ENCODE measurements around the gene EOLA2.
"Not testable (repeated sequence)": the region's sequence is repeated elsewhere in the genome, so short reads cannot be mapped to it uniquely, and the experiment has no call there.

EOLA2 gene

DNA sequence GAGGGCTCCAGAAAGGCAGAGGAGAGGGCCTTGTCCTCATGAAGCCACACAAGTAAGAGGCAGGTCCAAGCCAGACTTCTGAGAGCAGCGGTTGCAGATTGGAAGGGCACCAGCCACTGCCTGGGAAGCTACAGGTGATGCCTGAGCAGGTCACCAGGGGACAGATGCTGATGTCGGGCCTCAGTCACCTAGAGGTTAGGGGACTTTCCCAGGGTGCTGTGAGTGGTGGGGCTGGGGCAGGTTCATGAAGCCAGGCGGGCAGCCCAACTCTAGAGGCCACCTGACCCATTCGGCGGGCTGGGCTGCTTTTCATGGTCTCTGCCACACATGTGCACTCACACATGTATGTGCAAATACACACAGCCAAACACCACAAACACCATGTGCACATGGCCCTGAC lies 5.3 kb downstream of the EOLA2 start:
- not testable (repeated sequence) for DNase-seq (ENCODE audit: low read depth in 2 of 2)

DNA sequence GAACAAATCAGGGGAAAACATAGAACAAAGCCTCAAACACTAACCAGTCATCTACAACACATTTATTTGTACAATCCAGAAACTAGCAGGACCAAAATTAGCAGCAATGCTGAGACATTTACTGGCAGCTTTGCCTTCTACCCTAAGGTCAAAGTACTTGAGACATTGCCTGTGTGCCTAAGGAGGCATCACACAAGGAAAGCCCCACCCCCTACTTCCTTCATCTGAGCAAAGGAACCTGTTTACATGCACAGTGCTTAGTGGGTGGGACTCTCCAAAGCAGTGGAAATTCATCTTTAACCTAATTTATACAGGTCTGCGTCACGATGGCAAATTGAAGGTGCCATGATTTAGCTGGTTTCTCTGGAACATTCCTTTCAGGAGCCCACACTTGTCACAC lies 6.1 kb downstream of the EOLA2 start:
- DNase-seq (ENCODE audit: low read depth in 2 of 2): not testable (repeated sequence)

DNA sequence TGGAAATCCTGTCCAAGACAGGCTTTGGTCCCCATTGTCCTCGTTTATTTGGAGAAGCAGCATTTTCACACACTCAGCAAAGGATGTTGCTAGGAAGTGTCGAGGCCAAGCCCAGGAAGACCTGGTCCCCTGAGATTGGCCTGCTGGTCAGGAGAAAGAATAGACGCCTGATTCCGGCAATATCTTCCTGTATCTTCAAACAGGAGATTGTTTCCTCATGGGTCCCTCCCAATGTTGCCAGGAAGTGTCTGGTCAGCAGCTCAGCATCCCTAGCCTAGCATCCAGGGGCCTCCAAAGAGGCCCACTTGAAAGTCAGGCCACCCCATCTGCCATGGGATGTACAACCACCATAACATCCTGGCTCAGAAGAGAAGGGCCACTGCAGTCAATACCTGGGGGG lies 6.9 kb downstream of the EOLA2 start:
- DNase-seq (ENCODE audit: low read depth in 2 of 2): not testable (repeated sequence)

GRCh38 chrX:149929400-149929799 lies 8.9 kb downstream of the EOLA2 start, which contains the start of gene HSFX4:
HSFX4 (plus strand) TSS chrX:149929573; CDS start chrX:149929645, 72 bp downstream.
- DNase-seq (ENCODE audit: low read depth in 2 of 2): not testable (repeated sequence)

DNA sequence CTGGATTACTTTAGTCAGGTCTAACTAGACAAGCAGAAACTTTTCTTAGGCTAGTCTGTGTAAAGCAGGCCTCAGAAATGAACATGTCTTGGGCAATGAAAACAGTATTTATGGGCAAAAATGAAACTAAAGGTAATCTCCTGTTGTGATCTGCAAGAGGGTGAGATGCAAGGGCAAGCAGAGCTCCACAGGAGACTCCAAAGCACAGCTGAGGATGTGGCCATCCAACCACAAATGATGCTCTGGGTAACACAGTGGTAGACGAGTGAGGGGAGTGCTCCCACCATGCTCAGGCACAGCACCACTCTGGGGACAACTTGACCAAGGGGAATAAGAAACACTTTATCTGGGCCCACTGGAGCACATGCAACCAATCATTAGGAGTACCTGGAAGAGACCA lies 9.7 kb downstream of the EOLA2 start:
- not testable (repeated sequence) for DNase-seq (ENCODE audit: low read depth in 2 of 2)

GRCh38 chrX:149927964-149928258 lies 10.4 kb downstream of the EOLA2 start:
- DNase-seq (ENCODE audit: low read depth in 2 of 2): not testable (repeated sequence)

- DNase-seq (ENCODE audit: low read depth in 2 of 2): not testable (repeated sequence)
Measured at GRCh38 chrX:149927245-149927963, 10.9 kb downstream of the EOLA2 start.

- not testable (repeated sequence) for DNase-seq (ENCODE audit: low read depth in 2 of 2)
Measured at GRCh38 chrX:149924434-149924833, 13.9 kb downstream of the EOLA2 start.

DNA sequence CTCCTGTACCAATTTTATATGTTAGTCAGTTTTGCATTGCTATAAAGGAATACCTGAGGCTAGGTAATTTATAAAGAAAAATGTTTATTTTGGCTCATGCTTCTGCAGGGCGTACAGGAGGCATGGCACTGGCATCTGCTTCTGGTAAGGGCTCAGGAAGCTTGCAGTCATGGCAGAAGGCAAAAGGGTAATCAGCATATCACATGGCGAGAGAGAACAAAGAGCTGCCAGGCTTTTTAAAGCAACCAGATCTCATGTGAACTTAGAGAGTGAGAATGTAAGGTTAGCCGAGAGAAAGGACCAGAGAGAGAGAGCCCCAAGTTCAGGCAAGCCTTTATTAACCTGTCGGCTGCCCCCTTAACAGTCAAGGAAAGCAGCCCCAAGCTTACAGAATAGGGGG lies 14.5 kb downstream of the EOLA2 start:
- DNase-seq (ENCODE audit: low read depth in 2 of 2): not testable (repeated sequence)

GRCh38 chrX:149916745-149917392 lies 21.4 kb downstream of the EOLA2 start:
- DNase-seq (ENCODE audit: low read depth in 2 of 2): no peak

GRCh38 chrX:149910178-149910695 lies 28.1 kb downstream of the EOLA2 start:
- DNase-seq (ENCODE audit: low read depth in 2 of 2): no peak

- no peak for DNase-seq (ENCODE audit: low read depth in 2 of 2)
Measured at GRCh38 chrX:149909324-149910177, 28.7 kb downstream of the EOLA2 start.

GRCh38 chrX:149908727-149909126 lies 29.6 kb downstream of the EOLA2 start:
- DNase-seq (ENCODE audit: low read depth in 2 of 2): no peak

DNA sequence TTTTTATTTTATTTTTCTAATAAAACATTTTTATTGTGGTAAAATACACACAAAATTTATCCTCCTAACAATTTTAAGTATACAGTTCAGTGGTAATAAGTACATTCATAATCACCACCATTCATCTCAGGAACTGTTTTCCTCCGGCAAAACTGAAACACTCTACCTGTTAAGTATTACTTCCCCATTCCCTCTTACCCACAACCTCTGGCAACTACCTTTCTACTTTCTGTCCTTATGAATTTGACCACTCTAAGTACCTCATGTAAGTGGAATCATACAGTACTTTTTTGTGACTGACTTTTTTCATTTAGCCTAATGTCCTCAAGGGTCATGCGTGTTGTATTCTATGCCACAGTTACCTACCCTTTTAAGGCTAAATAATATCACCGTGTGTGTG lies 30.0 kb downstream of the EOLA2 start:
- no peak for DNase-seq (ENCODE audit: low read depth in 2 of 2)

DNA sequence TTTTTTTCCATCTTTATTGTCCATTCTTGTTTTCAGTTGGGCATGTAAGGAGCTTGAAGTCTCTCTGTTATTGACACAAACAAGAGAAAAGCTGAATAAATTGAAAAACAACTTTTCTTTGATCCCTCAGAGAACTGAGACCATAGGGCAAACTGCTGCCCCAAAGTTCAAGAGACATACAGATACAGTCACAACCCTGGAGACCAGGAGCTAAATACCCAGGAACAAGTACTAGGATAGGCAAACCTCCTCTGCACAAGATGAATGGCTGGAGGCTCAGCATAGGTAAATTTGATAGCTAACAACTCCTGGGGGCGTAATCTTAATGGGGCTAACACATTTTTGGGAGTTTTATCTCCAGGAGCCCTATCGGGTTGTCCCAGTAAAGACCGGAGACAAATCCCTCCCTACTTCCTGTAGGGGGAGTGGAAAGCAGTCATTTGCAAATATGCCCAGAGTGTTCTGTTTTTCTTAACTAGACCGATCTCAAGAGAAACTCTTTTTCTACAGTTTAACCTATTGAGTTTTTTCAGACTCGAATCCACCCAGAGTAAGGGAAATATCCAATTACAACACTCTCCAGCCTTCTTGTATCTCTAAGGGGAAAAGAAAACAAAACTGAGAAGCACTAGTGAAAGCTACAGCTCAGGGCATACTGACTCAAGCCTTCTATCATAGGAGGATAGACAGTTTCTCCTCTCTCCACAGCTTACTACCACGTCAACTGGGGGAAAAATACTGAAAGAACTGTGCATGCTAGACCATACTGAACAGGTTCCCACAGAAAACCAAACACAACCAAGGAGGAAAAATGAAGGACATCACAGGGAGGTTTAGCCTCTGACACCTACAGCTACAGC lies 34.2 kb downstream of the EOLA2 start:
- no peak for DNase-seq (ENCODE audit: low read depth in 2 of 2)

GRCh38 chrX:149898554-149898953 lies 39.7 kb downstream of the EOLA2 start:
- no peak for DNase-seq (ENCODE audit: low read depth in 2 of 2)

- DNase-seq (ENCODE audit: low read depth in 2 of 2): not testable (repeated sequence)
Measured at GRCh38 chrX:149890828-149891227, 47.5 kb downstream of the EOLA2 start.

All from stimulated activated CD4-positive, alpha-beta T cell treated with anti-CD3 and anti-CD28 coated beads, Interleukin-4, amount 100 ng/mL, for 48 hours (primary cell).